Measurements from ENCODE around the gene TRIM47. TPM values are rescaled to one million over a fixed set of nuclear protein-coding genes. Genes with fewer than 3 reads are reported as not detected.

Gene TRIM47
- total RNA-seq, 1 experiment from 2014 or later = 86.7 TPM

GRCh38 chr17:75842963-75843576 lies 35.3 kb downstream of the TRIM47 start (continued):
- TF ChIP-seq ZBTB33 (IDR thresholded peaks at IDR 0.05; ENCODE audit: extremely low read depth, insufficient replicate concordance, low read length) = no peak
- TF ChIP-seq SIN3A (IDR thresholded peaks at IDR 0.05; ENCODE audit: low read depth) = no peak

GRCh38 chr17:75842411-75842810 lies 36.0 kb downstream of the TRIM47 start:
- no peaks in the 10 kb centered on the region for H4K20me1 ChIP-seq (ENCODE audit: insufficient read depth)
- no peak overlapping the region for H3K4me2 ChIP-seq (ENCODE audit: low read length)
- H2AFZ ChIP-seq (ENCODE audit: low read depth, low read length, poor library complexity, severe bottlenecking) = no peak overlapping the region
- no peaks in the 10 kb centered on the region for H3K9me3 ChIP-seq (ENCODE audit: control insufficient read depth in 1 of 2, insufficient read depth in 1 of 2, low read depth in 1 of 2, low read length in 2 of 2)
- no peak for TF ChIP-seq ZNF274 (IDR thresholded peaks at IDR 0.05; ENCODE audit: low read depth, low read length)
- TF ChIP-seq EZH2phosphoT487 (IDR thresholded peaks at IDR 0.05; ENCODE audit: borderline replicate concordance) = no peak
- TF ChIP-seq MAX (IDR thresholded peaks at IDR 0.05) = no peak
- no peak for TF ChIP-seq EGR1 (IDR thresholded peaks at IDR 0.05; ENCODE audit: low read depth)
- no peak for TF ChIP-seq ELF1 (IDR thresholded peaks at IDR 0.05; ENCODE audit: borderline replicate concordance, low read depth)
- ChIA-PET POLR2A (no interaction called here), RAD21 (ENCODE audit: low non-redundant PET in 1 of 2, low total read pairs in 2 of 2, uncharacterized antibody in 2 of 2, unreplicated experiment in 2 of 2) (no interaction called here), CTCF (no interaction called here)
- no peaks in the 10 kb centered on the region for H3K27me3 ChIP-seq (ENCODE audit: insufficient read depth, low read length)
- no peaks in the 10 kb centered on the region for H3K79me2 ChIP-seq (ENCODE audit: insufficient read depth, low read length)
- BruUV-seq (replicated peaks) = no TSS peak
- H3K27ac ChIP-seq (ENCODE audit: low read depth, low read length) = no peak overlapping the region
- H3K9ac ChIP-seq (ENCODE audit: low read length) = no peak overlapping the region
- no peak overlapping the region for H3K4me3 ChIP-seq (replicated peaks in 1 of 2; ENCODE audit: low read depth in 1 of 2, low read length in 2 of 2)
- no peaks in the 10 kb centered on the region for H3K9me2 ChIP-seq (ENCODE audit: insufficient read depth)
- ATAC-seq (no peak), DNase-seq (ENCODE audit: low read depth, low spot score) (no peak)
- peaks cover 33 to 51% of the 10 kb centered on the region in 2 experiments for H3K4me1 ChIP-seq (ENCODE audit: control insufficient read depth in 1 of 2, insufficient read depth in 2 of 2, low read length in 2 of 2)
- H3K36me3 ChIP-seq (ENCODE audit: control insufficient read depth in 1 of 2, insufficient read depth in 2 of 2, low read length in 2 of 2) = peaks cover 10% of the 10 kb centered on the region in 2 experiments; a peak in 3 of 4 replicates
- intact Hi-C loops (cut with micrococcal nuclease) = no loop called here

All from HCT116 (cell line).